ENCODE data around the gene RPA3.
A peak's percentile ranks its signal among the peaks of the same experiment; 100 is the strongest.

The RPA3 gene

DNA sequence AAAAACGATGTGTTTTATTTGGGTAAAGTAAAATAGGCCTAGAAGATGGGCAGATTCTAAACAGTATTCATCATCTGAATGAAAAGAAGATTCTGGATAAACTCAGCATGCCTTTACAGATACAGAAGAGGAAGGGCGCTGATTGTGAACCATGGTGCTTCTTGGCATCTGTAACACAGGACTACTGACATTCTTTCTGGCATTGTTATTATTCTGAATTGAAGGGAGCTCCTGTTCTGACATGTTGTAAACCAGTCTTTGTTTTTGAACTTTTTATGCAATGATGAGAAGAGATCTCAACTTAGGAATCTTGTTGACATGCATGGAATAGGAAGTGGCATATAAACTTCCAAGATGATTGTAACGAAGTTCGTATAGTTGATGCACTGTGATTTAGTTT is 13.5 kb downstream of the RPA3 start:
- TF ChIP-seq, protein P1, sequence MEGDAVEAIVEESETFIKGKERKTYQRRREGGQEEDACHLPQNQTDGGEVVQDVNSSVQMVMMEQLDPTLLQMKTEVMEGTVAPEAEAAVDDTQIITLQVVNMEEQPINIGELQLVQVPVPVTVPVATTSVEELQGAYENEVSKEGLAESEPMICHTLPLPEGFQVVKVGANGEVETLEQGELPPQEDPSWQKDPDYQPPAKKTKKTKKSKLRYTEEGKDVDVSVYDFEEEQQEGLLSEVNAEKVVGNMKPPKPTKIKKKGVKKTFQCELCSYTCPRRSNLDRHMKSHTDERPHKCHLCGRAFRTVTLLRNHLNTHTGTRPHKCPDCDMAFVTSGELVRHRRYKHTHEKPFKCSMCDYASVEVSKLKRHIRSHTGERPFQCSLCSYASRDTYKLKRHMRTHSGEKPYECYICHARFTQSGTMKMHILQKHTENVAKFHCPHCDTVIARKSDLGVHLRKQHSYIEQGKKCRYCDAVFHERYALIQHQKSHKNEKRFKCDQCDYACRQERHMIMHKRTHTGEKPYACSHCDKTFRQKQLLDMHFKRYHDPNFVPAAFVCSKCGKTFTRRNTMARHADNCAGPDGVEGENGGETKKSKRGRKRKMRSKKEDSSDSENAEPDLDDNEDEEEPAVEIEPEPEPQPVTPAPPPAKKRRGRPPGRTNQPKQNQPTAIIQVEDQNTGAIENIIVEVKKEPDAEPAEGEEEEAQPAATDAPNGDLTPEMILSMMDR (IDR thresholded peaks at IDR 0.05): no peak
- no peak overlapping the region for H3K4me3 ChIP-seq
- no peak for DNase-seq (ENCODE audit: low spot score)
- no peak overlapping the region for H3K27ac ChIP-seq

DNA sequence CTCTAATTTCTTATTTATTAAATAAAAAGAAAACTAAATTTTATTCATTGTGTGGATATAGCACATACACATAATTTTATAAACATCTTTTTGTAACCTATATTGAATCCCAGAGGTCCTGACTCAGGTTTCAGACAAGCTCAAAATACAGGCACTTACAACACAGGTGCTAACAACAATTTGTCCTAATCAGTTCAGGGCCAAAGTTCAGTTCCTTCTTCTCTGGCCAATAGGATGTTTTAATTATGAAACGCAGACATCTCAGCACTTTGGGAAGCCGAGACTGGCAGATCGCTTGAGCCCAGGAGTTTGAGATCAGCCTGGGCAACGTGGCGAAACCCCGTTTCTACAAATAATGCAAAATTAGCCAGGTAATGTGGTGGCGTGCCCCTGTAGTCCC is 15.0 kb downstream of the RPA3 start:
- Histone ChIP-seq H3K27ac (no peak overlapping the region), H3K4me3 (no peak overlapping the region)
- no peak for DNase-seq (ENCODE audit: low spot score)
- TF ChIP-seq, protein P1 (IDR thresholded peaks at IDR 0.05): no peak

DNA sequence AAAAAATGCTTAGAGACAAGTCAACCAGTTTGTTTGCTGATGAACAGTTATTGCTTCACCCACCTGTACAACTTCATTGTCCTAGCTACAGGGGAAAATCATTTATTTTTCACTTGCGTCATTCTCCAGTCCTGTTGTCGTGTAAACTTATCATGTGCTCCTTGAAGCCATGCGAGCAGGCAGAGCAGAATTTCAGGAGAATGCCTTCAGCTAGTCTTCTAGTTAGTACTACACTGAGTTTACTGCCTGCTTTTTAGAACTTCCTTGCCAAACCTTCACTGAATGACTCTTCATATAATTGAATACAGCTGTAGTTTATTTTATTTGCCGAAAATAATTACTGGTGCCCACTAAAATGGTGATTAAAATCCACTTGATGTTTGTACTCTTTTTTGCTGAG is 15.6 kb downstream of the RPA3 start:
- no peak for DNase-seq (ENCODE audit: low spot score)
- Histone ChIP-seq H3K4me3 (no peak overlapping the region), H3K27ac (no peak overlapping the region)
- TF ChIP-seq, protein P1 (IDR thresholded peaks at IDR 0.05): no peak

DNA sequence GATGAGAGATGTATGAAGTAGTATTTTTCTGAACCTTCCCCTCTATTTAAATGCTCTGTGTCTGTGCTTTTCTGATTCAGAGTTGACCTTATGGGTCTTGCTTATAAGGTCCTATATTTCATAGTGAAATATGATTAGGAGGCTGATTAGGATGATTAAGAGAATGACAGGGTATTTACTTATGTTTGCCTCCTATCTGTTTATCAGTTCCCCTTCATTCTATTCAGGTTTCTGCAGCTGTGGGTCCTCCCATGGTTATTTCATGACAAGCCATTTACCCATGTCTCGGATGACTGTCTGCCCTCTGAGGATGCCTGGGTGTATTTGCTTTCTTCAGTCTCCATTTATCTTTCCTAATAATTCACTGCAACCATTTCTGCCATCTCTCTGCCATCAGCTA is 16.9 kb downstream of the RPA3 start:
- no peak overlapping the region for H3K27ac ChIP-seq
- DNase-seq (ENCODE audit: low spot score): no peak
- TF ChIP-seq, protein P1 (IDR thresholded peaks at IDR 0.05): no peak
- H3K4me3 ChIP-seq: no peak overlapping the region

DNA sequence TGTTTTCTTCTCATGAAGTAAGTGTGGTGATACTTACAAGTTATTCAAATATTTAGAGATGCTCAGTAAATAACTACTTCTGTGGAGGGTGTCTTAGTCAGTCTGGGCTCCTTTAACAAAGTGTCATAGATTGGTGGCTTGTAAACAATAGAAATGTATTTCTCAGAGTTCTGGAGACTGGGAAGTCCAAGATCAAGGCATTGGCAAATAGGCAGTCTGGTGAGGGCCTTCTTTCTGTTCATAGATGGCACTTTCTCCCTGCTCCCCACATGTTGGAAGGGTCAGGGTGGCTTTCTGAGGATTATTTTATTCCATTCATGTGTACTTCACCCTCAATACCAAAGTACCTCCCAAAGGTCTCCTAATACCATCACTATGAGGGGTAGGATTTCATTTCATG is 18.4 kb downstream of the RPA3 start:
- TF ChIP-seq, protein P1 (IDR thresholded peaks at IDR 0.05): no peak
- no peak for DNase-seq (ENCODE audit: low spot score)
- Histone ChIP-seq H3K27ac (no peak overlapping the region), H3K4me3 (peak overlapping the region; percentile 36)

DNA sequence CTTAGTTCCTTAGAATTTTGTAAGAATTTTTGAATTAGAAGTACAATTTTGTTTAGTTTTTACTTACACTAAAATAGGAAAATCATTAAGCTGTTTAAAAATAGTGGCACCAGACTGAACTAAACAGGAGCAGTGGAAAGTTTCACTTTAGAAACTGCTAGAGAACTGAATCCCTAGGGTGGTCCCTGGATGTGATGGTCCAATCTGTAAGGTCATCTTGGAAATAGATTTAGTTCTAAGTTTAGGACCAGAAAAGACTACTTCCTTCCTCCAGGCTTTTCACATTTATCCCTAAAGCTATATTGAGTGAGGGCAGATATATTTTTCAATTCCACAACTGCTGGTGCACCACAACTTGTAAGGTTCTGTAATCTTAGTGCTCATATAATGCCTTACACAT is 19.0 kb downstream of the RPA3 start:
- Histone ChIP-seq H3K27ac (no peak overlapping the region), H3K4me3 (peak overlapping the region; percentile 36)
- DNase-seq (ENCODE audit: low spot score): no peak
- TF ChIP-seq, protein P1 (IDR thresholded peaks at IDR 0.05): no peak

DNA sequence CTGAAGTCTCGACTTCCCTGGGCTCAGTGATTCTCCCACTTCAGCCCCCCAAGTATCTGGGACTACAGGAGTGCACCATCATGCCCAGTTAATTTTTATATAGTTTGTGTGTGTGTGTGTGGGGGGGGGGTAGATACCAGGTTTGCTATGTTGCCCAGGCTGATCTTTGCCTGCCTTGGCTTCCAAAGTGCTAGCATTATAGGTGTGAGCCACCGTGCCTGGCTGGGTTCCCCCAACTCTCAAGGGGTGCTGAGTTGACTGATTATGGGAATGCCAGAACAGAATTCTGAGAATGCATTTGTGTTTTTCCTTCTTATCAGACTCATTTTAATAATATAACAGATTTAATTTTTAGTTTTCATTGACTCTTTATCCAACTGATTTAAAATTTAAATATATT is 19.5 kb downstream of the RPA3 start:
- no peak for DNase-seq (ENCODE audit: low spot score)
- Histone ChIP-seq H3K27ac (no peak overlapping the region), H3K4me3 (no peak overlapping the region)
- TF ChIP-seq, protein P1 (IDR thresholded peaks at IDR 0.05): no peak
